ENCODE measurements around the gene PEF1.

PEF1 gene

GRCh38 chr1:31653717-31654473 is 9.2 kb upstream of the PEF1 start:
- no peak for DNase-seq (ENCODE audit: low read depth)

- no peak for DNase-seq (ENCODE audit: low read depth)
Measured at GRCh38 chr1:31652891-31653499, 8.3 kb upstream of the PEF1 start.

- DNase-seq (ENCODE audit: low read depth): no peak
Measured at GRCh38 chr1:31651766-31652165, 7.1 kb upstream of the PEF1 start.

- no peak for DNase-seq (ENCODE audit: low read depth)
Measured at GRCh38 chr1:31651089-31651420, 6.4 kb upstream of the PEF1 start.

- no peak for DNase-seq (ENCODE audit: low read depth)
Measured at GRCh38 chr1:31650161-31651088, 5.7 kb upstream of the PEF1 start.

- no peak for DNase-seq (ENCODE audit: low read depth)
Measured at GRCh38 chr1:31648641-31649357, 4.1 kb upstream of the PEF1 start.

GRCh38 chr1:31648190-31648589 is 3.5 kb upstream of the PEF1 start:
- DNase-seq (ENCODE audit: low read depth): no peak

- no peak for DNase-seq (ENCODE audit: low read depth)
Measured at GRCh38 chr1:31647106-31647505, 2.4 kb upstream of the PEF1 start.

GRCh38 chr1:31646259-31646960 is 1.7 kb upstream of the PEF1 start:
- DNase-seq (ENCODE audit: low read depth): no peak

- DNase-seq (ENCODE audit: low read depth): no peak
Measured at GRCh38 chr1:31645274-31645568, 545 bp upstream of the PEF1 start.

- DNase-seq (ENCODE audit: low read depth): no peak
Measured at GRCh38 chr1:31643976-31644559, 608 bp downstream of the PEF1 start.

GRCh38 chr1:31642897-31643296 is 1.8 kb downstream of the PEF1 start:
- DNase-seq (ENCODE audit: low read depth): no peak

GRCh38 chr1:31642366-31642765 is 2.3 kb downstream of the PEF1 start:
- no peak for DNase-seq (ENCODE audit: low read depth)

- DNase-seq (ENCODE audit: low read depth): no peak
Measured at GRCh38 chr1:31640964-31641363, 3.7 kb downstream of the PEF1 start.

- DNase-seq (ENCODE audit: low read depth): no peak
Measured at GRCh38 chr1:31640179-31640578, 4.5 kb downstream of the PEF1 start.

GRCh38 chr1:31639543-31639942 is 5.1 kb downstream of the PEF1 start:
- no peak for DNase-seq (ENCODE audit: low read depth)

- DNase-seq (ENCODE audit: low read depth): no peak
Measured at GRCh38 chr1:31637915-31638673, 6.6 kb downstream of the PEF1 start.

- no peak for DNase-seq (ENCODE audit: low read depth)
Measured at GRCh38 chr1:31633117-31633516, 11.6 kb downstream of the PEF1 start.

- DNase-seq (ENCODE audit: low read depth): no peak
Measured at GRCh38 chr1:31632649-31633048, 12.0 kb downstream of the PEF1 start.

GRCh38 chr1:31628931-31629556 is 15.6 kb downstream of the PEF1 start:
- DNase-seq (ENCODE audit: low read depth): no peak
